Fibroblast of lung (primary cell): Measurements from ENCODE around the gene WIPI1.

Experiments
- CTCF ChIP-seq, 2 donors: IDR thresholded peaks in 1 of 2; conservative IDR thresholded peaks in 1 of 2; 1 replicate in 1 of 2; 2 replicates in 1 of 2; pipeline ENCODE4 v1.5.1; 2011 to 2012; ENCODE audit warnings: low read length in 2 of 2, control low read depth in 1 of 2, inconsistent platforms in 1 of 2, low read depth in 1 of 2, mild to moderate bottlenecking in 1 of 2
- EZH2 ChIP-seq: IDR thresholded peaks from 2 replicates; pipeline ENCODE4 v1.5.1; 2012; ENCODE audit warnings: low read length, control low read depth, mild to moderate bottlenecking; ENCODE audit errors: missing control alignments

- TF ChIP-seq CTCF (conservative IDR thresholded peaks at IDR 0.05 in 1 of 2, IDR thresholded peaks at IDR 0.05 in 1 of 2; ENCODE audit: low read depth in 1 of 2, low read length in 2 of 2) (no peak), EZH2 (no peak)
Measured at GRCh38 chr17:68425979-68426378, 31.3 kb downstream of the WIPI1 start.
